HepG2 (cell line): ENCODE results near the gene TGIF1. TPM values are rescaled to one million over a fixed set of nuclear protein-coding genes. Genes with fewer than 3 reads are reported as not detected.

Source experiments
- ADNP ChIP-seq: sonication (generic); formaldehyde crosslinking; IDR thresholded peaks from 2 replicates; pipeline ENCODE4 v1.4.0; 2020; ENCODE audit warnings: missing genetic modification reagents
- CENPT ChIP-seq: sonication (generic); formaldehyde crosslinking; IDR thresholded peaks from 2 replicates; pipeline ENCODE4 v1.8.0; 2022; ENCODE audit warnings: low read depth, mild to moderate bottlenecking, moderate library complexity, missing genetic modification reagents
- RFX5 ChIP-seq: IDR thresholded peaks from 2 replicates; pipeline ENCODE4 v1.6.1; 2011; ENCODE audit warnings: low read depth, low read length, improper control_type of control experiment
- TAF15 ChIP-seq: fragments of 200-400 bp; formaldehyde crosslinking; IDR thresholded peaks from one replicate; pipeline ENCODE4 v1.6.1; 2018; ENCODE audit warnings: mild to moderate bottlenecking, low read depth, low read length; ENCODE audit not compliant: poor library complexity, severe bottlenecking
- TGIF2 ChIP-seq: IDR thresholded peaks from 2 replicates; pipeline ENCODE4 v1.6.1; 2016; ENCODE audit warnings: control low read depth, missing compliant biosample characterization
- ZEB1 ChIP-seq: IDR thresholded peaks from 2 replicates; pipeline ENCODE4 v1.6.1; 2012; ENCODE audit warnings: mild to moderate bottlenecking, low read depth, inconsistent platforms; ENCODE audit not compliant: insufficient replicate concordance
- ZFAT ChIP-seq: sonication (generic); formaldehyde crosslinking; conservative IDR thresholded peaks from 2 replicates; pipeline ENCODE4 v1.8.1; 2023; ENCODE audit warnings: missing genetic modification reagents, inconsistent platforms
- ZFY ChIP-seq: sonication (generic); formaldehyde crosslinking; IDR thresholded peaks from 2 replicates; pipeline ENCODE4 v1.4.0; 2020; ENCODE audit warnings: missing genetic modification reagents
- ZMYM3 ChIP-seq: sonication (generic); formaldehyde crosslinking; IDR thresholded peaks from 2 replicates; pipeline ENCODE4 v1.5.1; 2020; ENCODE audit warnings: mild to moderate bottlenecking, missing genetic modification reagents
- ZNF20 ChIP-seq: sonication (generic); formaldehyde crosslinking; IDR thresholded peaks from 2 replicates; pipeline ENCODE4 v1.4.0; 2020; ENCODE audit warnings: mild to moderate bottlenecking, moderate library complexity, missing genetic modification reagents
- ZNF331 ChIP-seq: sonication (generic); formaldehyde crosslinking; IDR thresholded peaks from 2 replicates; pipeline ENCODE4 v1.4.0; 2020; ENCODE audit warnings: missing genetic modification reagents
- ZNF512 ChIP-seq: sonication (generic); formaldehyde crosslinking; IDR thresholded peaks from 2 replicates; pipeline ENCODE4 v1.4.0; 2020; ENCODE audit warnings: mild to moderate bottlenecking, missing genetic modification reagents
- ZNF660 ChIP-seq: sonication (generic); formaldehyde crosslinking; IDR thresholded peaks from 2 replicates; pipeline ENCODE4 v1.5.1; 2020; ENCODE audit warnings: mild to moderate bottlenecking, low read depth, missing genetic modification reagents, borderline replicate concordance
- ZNF772 ChIP-seq: sonication (generic); formaldehyde crosslinking; IDR thresholded peaks from 2 replicates; pipeline ENCODE4 v1.5.0; 2020; ENCODE audit warnings: mild to moderate bottlenecking, missing genetic modification reagents
- ZNF850 ChIP-seq: sonication (generic); formaldehyde crosslinking; conservative IDR thresholded peaks from 2 replicates; pipeline ENCODE4 v1.9.0; 2021; ENCODE audit warnings: mild to moderate bottlenecking, missing genetic modification reagents
- ZSCAN31 ChIP-seq: sonication (generic); formaldehyde crosslinking; IDR thresholded peaks from 2 replicates; pipeline ENCODE4 v1.5.0; 2020; ENCODE audit warnings: low read depth, mild to moderate bottlenecking, missing genetic modification reagents
- polyA plus RNA-seq, 8 experiments: library from polyadenylated mRNA; depleted of rRNA in 3 of 8; stranded (reverse) in 7 of 8; unstranded in 1 of 8; fragments of >200 nt; fragmentation: Illumina TruSeq in 4 of 8; extraction: Trizol in 4 of 8; gene quantifications; 2 replicates each; pipeline versions ENCODE4 v1.2.1 to v1.2.3, GENCODE V29; 2011 to 2016; ENCODE audit warnings: low read depth in 4 of 8, missing spikeins in 1 of 8, mixed read lengths in 1 of 8; ENCODE audit not compliant: insufficient read depth in 1 of 8
- total RNA-seq, 5 experiments: library from RNA; depleted of rRNA; stranded (reverse); fragments of >200 nt; fragmentation: Illumina TruSeq; extraction: Trizol; gene quantifications; 2 replicates each; pipeline ENCODE4 v1.2.3, GENCODE V29; 2016; ENCODE audit warnings: low read depth in 1 of 5
- TF ChIP-seq, protein P1 (sequence below): IDR thresholded peaks from 2 replicates; pipeline ENCODE4 v1.6.1; 2016; ENCODE audit warnings: low read depth
- TF ChIP-seq, protein P2 (sequence below): sonication (generic); formaldehyde crosslinking; IDR thresholded peaks from 2 replicates; pipeline ENCODE4 v1.5.1; 2020; ENCODE audit warnings: mild to moderate bottlenecking, moderate library complexity, missing genetic modification reagents
- TF ChIP-seq, protein P3 (sequence below): IDR thresholded peaks from 2 replicates; pipeline ENCODE4 v1.6.1; 2016; ENCODE audit warnings: low read depth, missing genetic modification reagents, missing compliant biosample characterization

TGIF1 gene
- total and polyA plus RNA-seq, 2 of the 13 experiments (the other 11 are each of a cell fraction or from before 2014, with no cell fraction given) = 50.0 to 76.1 TPM

DNA sequence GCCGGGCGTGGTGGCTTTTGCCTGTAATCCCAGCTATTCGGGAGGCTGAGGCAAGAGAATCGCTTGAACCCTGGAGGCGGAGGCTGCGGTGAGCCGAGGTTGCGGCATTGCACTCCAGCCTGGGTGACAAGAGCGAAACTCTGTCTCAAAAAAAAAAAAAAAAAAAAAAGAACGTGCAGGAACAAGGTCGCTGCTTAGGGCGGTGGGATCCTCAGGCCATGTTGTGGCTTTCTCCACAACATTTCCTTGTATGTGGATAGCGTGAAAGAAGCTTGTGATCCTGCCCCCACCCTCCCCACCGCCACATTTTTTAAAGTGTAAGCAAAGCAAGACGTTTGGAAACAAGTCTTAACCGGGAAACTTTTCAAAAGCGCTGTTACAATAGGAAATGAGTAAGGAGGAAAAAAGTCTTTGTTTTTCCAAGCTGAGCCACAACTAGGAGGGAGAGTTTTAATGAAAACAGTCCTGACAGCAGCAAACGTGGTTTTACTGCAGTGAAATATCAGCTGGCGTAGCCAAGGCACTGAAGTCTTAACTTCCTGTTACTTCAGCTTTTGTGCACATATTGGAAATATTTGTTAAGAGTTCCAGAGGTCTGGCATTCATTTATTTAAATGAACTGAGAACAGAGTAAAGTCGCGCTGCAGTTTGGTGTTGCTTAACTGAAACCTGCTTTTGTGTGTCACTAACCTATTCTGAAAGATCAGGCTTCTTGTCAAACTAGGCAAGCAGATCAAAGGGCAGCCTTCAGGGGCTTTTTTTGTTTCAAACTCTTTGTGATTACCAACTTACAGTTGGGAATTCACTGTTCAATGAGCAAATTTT is 3.8 kb downstream of the TGIF1 start (continued):
- TF ChIP-seq, protein P1, sequence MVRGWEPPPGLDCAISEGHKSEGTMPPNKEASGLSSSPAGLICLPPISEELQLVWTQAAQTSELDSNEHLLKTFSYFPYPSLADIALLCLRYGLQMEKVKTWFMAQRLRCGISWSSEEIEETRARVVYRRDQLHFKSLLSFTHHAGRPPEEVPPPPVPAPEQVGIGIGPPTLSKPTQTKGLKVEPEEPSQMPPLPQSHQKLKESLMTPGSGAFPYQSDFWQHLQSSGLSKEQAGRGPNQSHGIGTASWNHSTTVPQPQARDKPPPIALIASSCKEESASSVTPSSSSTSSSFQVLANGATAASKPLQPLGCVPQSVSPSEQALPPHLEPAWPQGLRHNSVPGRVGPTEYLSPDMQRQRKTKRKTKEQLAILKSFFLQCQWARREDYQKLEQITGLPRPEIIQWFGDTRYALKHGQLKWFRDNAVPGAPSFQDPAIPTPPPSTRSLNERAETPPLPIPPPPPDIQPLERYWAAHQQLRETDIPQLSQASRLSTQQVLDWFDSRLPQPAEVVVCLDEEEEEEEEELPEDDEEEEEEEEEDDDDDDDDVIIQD (CRISPR knock-in tag) = 0 out of 2 replicates have a peak, but pooled peaks have one; percentile 18
- no peak for TF ChIP-seq ZNF850
- no peak for TF ChIP-seq ZEB1
- TF ChIP-seq, protein P2, sequence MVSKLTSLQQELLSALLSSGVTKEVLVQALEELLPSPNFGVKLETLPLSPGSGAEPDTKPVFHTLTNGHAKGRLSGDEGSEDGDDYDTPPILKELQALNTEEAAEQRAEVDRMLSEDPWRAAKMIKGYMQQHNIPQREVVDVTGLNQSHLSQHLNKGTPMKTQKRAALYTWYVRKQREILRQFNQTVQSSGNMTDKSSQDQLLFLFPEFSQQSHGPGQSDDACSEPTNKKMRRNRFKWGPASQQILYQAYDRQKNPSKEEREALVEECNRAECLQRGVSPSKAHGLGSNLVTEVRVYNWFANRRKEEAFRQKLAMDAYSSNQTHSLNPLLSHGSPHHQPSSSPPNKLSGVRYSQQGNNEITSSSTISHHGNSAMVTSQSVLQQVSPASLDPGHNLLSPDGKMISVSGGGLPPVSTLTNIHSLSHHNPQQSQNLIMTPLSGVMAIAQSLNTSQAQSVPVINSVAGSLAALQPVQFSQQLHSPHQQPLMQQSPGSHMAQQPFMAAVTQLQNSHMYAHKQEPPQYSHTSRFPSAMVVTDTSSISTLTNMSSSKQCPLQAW = no peak
- TF ChIP-seq, protein P3, sequence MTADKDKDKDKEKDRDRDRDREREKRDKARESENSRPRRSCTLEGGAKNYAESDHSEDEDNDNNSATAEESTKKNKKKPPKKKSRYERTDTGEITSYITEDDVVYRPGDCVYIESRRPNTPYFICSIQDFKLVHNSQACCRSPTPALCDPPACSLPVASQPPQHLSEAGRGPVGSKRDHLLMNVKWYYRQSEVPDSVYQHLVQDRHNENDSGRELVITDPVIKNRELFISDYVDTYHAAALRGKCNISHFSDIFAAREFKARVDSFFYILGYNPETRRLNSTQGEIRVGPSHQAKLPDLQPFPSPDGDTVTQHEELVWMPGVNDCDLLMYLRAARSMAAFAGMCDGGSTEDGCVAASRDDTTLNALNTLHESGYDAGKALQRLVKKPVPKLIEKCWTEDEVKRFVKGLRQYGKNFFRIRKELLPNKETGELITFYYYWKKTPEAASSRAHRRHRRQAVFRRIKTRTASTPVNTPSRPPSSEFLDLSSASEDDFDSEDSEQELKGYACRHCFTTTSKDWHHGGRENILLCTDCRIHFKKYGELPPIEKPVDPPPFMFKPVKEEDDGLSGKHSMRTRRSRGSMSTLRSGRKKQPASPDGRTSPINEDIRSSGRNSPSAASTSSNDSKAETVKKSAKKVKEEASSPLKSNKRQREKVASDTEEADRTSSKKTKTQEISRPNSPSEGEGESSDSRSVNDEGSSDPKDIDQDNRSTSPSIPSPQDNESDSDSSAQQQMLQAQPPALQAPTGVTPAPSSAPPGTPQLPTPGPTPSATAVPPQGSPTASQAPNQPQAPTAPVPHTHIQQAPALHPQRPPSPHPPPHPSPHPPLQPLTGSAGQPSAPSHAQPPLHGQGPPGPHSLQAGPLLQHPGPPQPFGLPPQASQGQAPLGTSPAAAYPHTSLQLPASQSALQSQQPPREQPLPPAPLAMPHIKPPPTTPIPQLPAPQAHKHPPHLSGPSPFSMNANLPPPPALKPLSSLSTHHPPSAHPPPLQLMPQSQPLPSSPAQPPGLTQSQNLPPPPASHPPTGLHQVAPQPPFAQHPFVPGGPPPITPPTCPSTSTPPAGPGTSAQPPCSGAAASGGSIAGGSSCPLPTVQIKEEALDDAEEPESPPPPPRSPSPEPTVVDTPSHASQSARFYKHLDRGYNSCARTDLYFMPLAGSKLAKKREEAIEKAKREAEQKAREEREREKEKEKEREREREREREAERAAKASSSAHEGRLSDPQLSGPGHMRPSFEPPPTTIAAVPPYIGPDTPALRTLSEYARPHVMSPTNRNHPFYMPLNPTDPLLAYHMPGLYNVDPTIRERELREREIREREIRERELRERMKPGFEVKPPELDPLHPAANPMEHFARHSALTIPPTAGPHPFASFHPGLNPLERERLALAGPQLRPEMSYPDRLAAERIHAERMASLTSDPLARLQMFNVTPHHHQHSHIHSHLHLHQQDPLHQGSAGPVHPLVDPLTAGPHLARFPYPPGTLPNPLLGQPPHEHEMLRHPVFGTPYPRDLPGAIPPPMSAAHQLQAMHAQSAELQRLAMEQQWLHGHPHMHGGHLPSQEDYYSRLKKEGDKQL (CRISPR knock-in tag) = no peak
- no peak for TF ChIP-seq ZNF660 (CRISPR knock-in tag)
- no peak for TF ChIP-seq ZFY
- TF ChIP-seq ZFAT = no peak
- TF ChIP-seq ZNF20 = no peak
- 0 out of 2 replicates have a peak, but pooled peaks have one; percentile 1 for TF ChIP-seq ZMYM3 (CRISPR knock-in tag)
- peak; percentile 54; the same call in 1 of the 2 replicates for TF ChIP-seq ZNF331
- TF ChIP-seq CENPT (CRISPR knock-in tag) = no peak
- TF ChIP-seq ZNF512 = no peak
- no peak for TF ChIP-seq ADNP (CRISPR knock-in tag)
- TF ChIP-seq RFX5 = no peak
- TF ChIP-seq ZSCAN31 (CRISPR knock-in tag) = no peak
- TF ChIP-seq TAF15 = no peak
- no peak; the same call in 1 of the 2 replicates for TF ChIP-seq ZNF772 (CRISPR knock-in tag)
- peak; percentile 100 for TF ChIP-seq TGIF2 (CRISPR knock-in tag)
